Lower leg skin (tissue), 3 donors: ENCODE data around the gene FASTKD3.

Experiments used
- POLR2A ChIP-seq, 2 donors: fragments of 450-650 bp; IDR thresholded peaks; one replicate each; pipeline ENCODE4 v1.6.1; 2016 to 2017; ENCODE audit warnings: antibody characterized with exemption in 2 of 2, mild to moderate bottlenecking in 1 of 2, moderate library complexity in 1 of 2
- TF ChIP-seq, protein P1 (sequence below), 3 donors: fragments of 450-650 bp; IDR thresholded peaks; one replicate each; pipeline ENCODE4 v1.5.1; 2016; ENCODE audit warnings: antibody characterized with exemption in 3 of 3, mild to moderate bottlenecking in 3 of 3, moderate library complexity in 2 of 3

DNA sequence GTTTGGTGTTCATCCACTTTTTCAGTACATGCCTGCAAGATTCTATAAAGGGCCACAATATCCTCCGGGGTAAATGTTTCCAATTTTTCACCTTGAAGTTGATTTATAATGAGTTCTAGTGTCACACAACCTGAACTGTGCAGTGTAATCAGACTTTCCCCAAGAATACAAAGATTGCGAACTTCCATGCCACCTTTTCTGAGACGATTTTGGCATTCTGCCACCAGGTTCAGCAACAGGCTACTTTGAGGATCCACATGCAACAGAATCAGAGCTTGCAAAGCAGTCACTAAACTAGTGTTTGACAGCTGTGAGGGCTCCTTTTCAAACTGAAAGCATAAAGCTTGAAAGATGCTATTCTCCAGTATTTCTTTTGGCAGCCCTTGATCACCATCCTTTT is 1.6 kb downstream of the FASTKD3 start:
- TF ChIP-seq POLR2A (IDR thresholded peaks at IDR 0.05), result no peak
- TF ChIP-seq, protein P1, sequence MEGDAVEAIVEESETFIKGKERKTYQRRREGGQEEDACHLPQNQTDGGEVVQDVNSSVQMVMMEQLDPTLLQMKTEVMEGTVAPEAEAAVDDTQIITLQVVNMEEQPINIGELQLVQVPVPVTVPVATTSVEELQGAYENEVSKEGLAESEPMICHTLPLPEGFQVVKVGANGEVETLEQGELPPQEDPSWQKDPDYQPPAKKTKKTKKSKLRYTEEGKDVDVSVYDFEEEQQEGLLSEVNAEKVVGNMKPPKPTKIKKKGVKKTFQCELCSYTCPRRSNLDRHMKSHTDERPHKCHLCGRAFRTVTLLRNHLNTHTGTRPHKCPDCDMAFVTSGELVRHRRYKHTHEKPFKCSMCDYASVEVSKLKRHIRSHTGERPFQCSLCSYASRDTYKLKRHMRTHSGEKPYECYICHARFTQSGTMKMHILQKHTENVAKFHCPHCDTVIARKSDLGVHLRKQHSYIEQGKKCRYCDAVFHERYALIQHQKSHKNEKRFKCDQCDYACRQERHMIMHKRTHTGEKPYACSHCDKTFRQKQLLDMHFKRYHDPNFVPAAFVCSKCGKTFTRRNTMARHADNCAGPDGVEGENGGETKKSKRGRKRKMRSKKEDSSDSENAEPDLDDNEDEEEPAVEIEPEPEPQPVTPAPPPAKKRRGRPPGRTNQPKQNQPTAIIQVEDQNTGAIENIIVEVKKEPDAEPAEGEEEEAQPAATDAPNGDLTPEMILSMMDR (IDR thresholded peaks at IDR 0.05), result no peak
